Activated naive CD4-positive, alpha-beta T cell treated with anti-CD3 and anti-CD28 coated beads, Interleukin-2, amount 10 ng/mL, durations not matched to agents 7 days and 5 days (primary cell): ENCODE data around the gene TTLL5.

Experiments
- CTCF ChIA-PET: fragments of 350-600 bp; sonication (Branson Sonifier 250); formaldehyde crosslinking; loops from one replicate; lab custom pipeline; 2021; ENCODE audit warnings: antibody characterized with exemption; lab: Charles Lee
- DNase-seq: peaks from one replicate; pipeline ENCODE4 v3.0.0-alpha.2; 2020
- H3K27ac Mint-ChIP-seq: one replicate; pipeline ENCODE4 v1.8.0; 2021; ENCODE audit warnings: mild to moderate bottlenecking, moderate library complexity, mixed read lengths
- H3K27me3 Mint-ChIP-seq: one replicate; pipeline ENCODE4 v1.8.0; 2021; ENCODE audit warnings: mild to moderate bottlenecking, mixed read lengths
- H3K36me3 Mint-ChIP-seq: one replicate; pipeline ENCODE4 v1.8.0; 2021; ENCODE audit warnings: mixed read lengths
- H3K4me1 Mint-ChIP-seq: one replicate; pipeline ENCODE4 v1.8.0; 2021; ENCODE audit warnings: mixed read lengths
- H3K4me3 Mint-ChIP-seq: one replicate; pipeline ENCODE4 v1.8.0; 2021; ENCODE audit warnings: mild to moderate bottlenecking, moderate library complexity, mixed read lengths
- H3K9me3 Mint-ChIP-seq: one replicate; pipeline ENCODE4 v1.8.0; 2021; ENCODE audit warnings: mixed read lengths

TTLL5 gene

GRCh38 chr14:75941030-75941429 lies 280.0 kb downstream of the TTLL5 start:
- Mint-ChIP-seq H3K4me1 (no peaks in the 10 kb centered on the region), H3K9me3 (no peaks in the 10 kb centered on the region), H3K27me3 (no peaks in the 10 kb centered on the region), H3K4me3 (no peak overlapping the region), H3K27ac (no peak overlapping the region), H3K36me3 (no peaks in the 10 kb centered on the region)
- CTCF ChIA-PET: no interaction called here
- no peak for DNase-seq

GRCh38 chr14:75944607-75945241 lies 283.7 kb downstream of the TTLL5 start:
- H3K4me1 Mint-ChIP-seq: no peaks in the 10 kb centered on the region
- no peak overlapping the region for H3K4me3 Mint-ChIP-seq
- H3K27ac Mint-ChIP-seq: no peak overlapping the region
- no peaks in the 10 kb centered on the region for H3K36me3 Mint-ChIP-seq
- DNase-seq: no peak
- CTCF ChIA-PET: no interaction called here
- H3K9me3 Mint-ChIP-seq: no peaks in the 10 kb centered on the region
- H3K27me3 Mint-ChIP-seq: no peaks in the 10 kb centered on the region

- Mint-ChIP-seq H3K9me3 (no peaks in the 10 kb centered on the region), H3K27ac (no peak overlapping the region), H3K4me1 (no peaks in the 10 kb centered on the region), H3K4me3 (no peak overlapping the region), H3K36me3 (no peaks in the 10 kb centered on the region), H3K27me3 (no peaks in the 10 kb centered on the region)
- DNase-seq: no peak
- CTCF ChIA-PET: no interaction called here
These were observed 285.7 kb downstream of the TTLL5 start for GRCh38 chr14:75946785-75947184.

- CTCF ChIA-PET: no interaction called here
- H3K9me3 Mint-ChIP-seq: no peaks in the 10 kb centered on the region
- no peak overlapping the region for H3K4me3 Mint-ChIP-seq
- no peaks in the 10 kb centered on the region for H3K4me1 Mint-ChIP-seq
- peaks cover 4% of the 10 kb centered on the region for H3K36me3 Mint-ChIP-seq
- no peak overlapping the region for H3K27ac Mint-ChIP-seq
- no peaks in the 10 kb centered on the region for H3K27me3 Mint-ChIP-seq
- no peak for DNase-seq
These were observed 291.4 kb downstream of the TTLL5 start for GRCh38 chr14:75952489-75952888.

GRCh38 chr14:75959031-75959430 lies 298.0 kb downstream of the TTLL5 start:
- Mint-ChIP-seq H3K36me3 (no peaks in the 10 kb centered on the region), H3K4me3 (no peak overlapping the region), H3K9me3 (no peaks in the 10 kb centered on the region), H3K27ac (no peak overlapping the region), H3K27me3 (no peaks in the 10 kb centered on the region), H3K4me1 (no peaks in the 10 kb centered on the region)
- DNase-seq: no peak
- CTCF ChIA-PET: no interaction called here

GRCh38 chr14:75960231-75960630 lies 299.2 kb downstream of the TTLL5 start:
- Mint-ChIP-seq H3K36me3 (no peaks in the 10 kb centered on the region), H3K27ac (no peak overlapping the region), H3K27me3 (no peaks in the 10 kb centered on the region), H3K4me3 (no peak overlapping the region), H3K9me3 (no peaks in the 10 kb centered on the region), H3K4me1 (no peaks in the 10 kb centered on the region)
- DNase-seq: no peak
- CTCF ChIA-PET: no interaction called here

GRCh38 chr14:75961662-75962061 lies 300.6 kb downstream of the TTLL5 start:
- Mint-ChIP-seq H3K4me1 (no peaks in the 10 kb centered on the region), H3K4me3 (no peak overlapping the region), H3K9me3 (no peaks in the 10 kb centered on the region), H3K36me3 (no peaks in the 10 kb centered on the region), H3K27me3 (no peaks in the 10 kb centered on the region), H3K27ac (no peak overlapping the region)
- DNase-seq: no peak
- CTCF ChIA-PET: interaction anchor here (0.7 to 1.3 kb wide), 2 partner anchors 17 to 1354 kb away, joined by 3 read pairs; no protein-coding TSS in a partner anchor

- Mint-ChIP-seq H3K4me1 (no peaks in the 10 kb centered on the region), H3K36me3 (no peaks in the 10 kb centered on the region), H3K27ac (no peak overlapping the region), H3K4me3 (no peak overlapping the region), H3K27me3 (no peaks in the 10 kb centered on the region), H3K9me3 (no peaks in the 10 kb centered on the region)
- CTCF ChIA-PET: no interaction called here
- no peak for DNase-seq
These were observed 306.8 kb downstream of the TTLL5 start for GRCh38 chr14:75967866-75968265.

- Mint-ChIP-seq H3K4me3 (no peak overlapping the region), H3K9me3 (no peaks in the 10 kb centered on the region), H3K27ac (no peak overlapping the region), H3K4me1 (no peaks in the 10 kb centered on the region), H3K36me3 (no peaks in the 10 kb centered on the region), H3K27me3 (no peaks in the 10 kb centered on the region)
- CTCF ChIA-PET: no interaction called here
- no peak for DNase-seq
These were observed 307.4 kb downstream of the TTLL5 start for GRCh38 chr14:75968456-75968855.

- CTCF ChIA-PET: interaction anchor here (0.8 to 1.5 kb wide), 2 partner anchors 10 to 62 kb away, joined by 3 to 4 read pairs; no protein-coding TSS in a partner anchor
- Mint-ChIP-seq H3K4me1 (no peaks in the 10 kb centered on the region), H3K27ac (no peak overlapping the region), H3K36me3 (no peaks in the 10 kb centered on the region), H3K4me3 (no peak overlapping the region), H3K9me3 (no peaks in the 10 kb centered on the region), H3K27me3 (no peaks in the 10 kb centered on the region)
- DNase-seq: no peak
These were observed 308.1 kb downstream of the TTLL5 start for GRCh38 chr14:75969126-75969525.

GRCh38 chr14:75969891-75970290 lies 308.8 kb downstream of the TTLL5 start:
- Mint-ChIP-seq H3K4me1 (no peaks in the 10 kb centered on the region), H3K36me3 (no peaks in the 10 kb centered on the region), H3K4me3 (no peak overlapping the region), H3K9me3 (no peaks in the 10 kb centered on the region), H3K27ac (no peak overlapping the region), H3K27me3 (no peaks in the 10 kb centered on the region)
- DNase-seq: no peak
- CTCF ChIA-PET: interaction anchor here (0.8 to 1.5 kb wide), 2 partner anchors 10 to 63 kb away, joined by 3 to 4 read pairs; no protein-coding TSS in a partner anchor

- Mint-ChIP-seq H3K36me3 (no peaks in the 10 kb centered on the region), H3K4me1 (no peaks in the 10 kb centered on the region)
- CTCF ChIA-PET: interaction anchor here (0.9 to 1.2 kb wide), 2 partner anchors 64 to 262 kb away, joined by 4 to 5 read pairs; no protein-coding TSS in a partner anchor
These were observed 309.9 kb downstream of the TTLL5 start for GRCh38 chr14:75970989-75971388.

GRCh38 chr14:75971509-75971908 lies 310.5 kb downstream of the TTLL5 start:
- Mint-ChIP-seq H3K4me3 (no peak overlapping the region), H3K27ac (no peak overlapping the region), H3K4me1 (no peaks in the 10 kb centered on the region), H3K27me3 (no peaks in the 10 kb centered on the region), H3K9me3 (no peaks in the 10 kb centered on the region), H3K36me3 (no peaks in the 10 kb centered on the region)
- no peak for DNase-seq
- CTCF ChIA-PET: interaction anchor here (1.2 kb wide), 1 partner anchor 65 kb away, joined by 5 read pairs; no protein-coding TSS in a partner anchor

More at GRCh38 chr14:75970989-75971388, 309.9 kb downstream of the TTLL5 start:
- Mint-ChIP-seq H3K27me3 (no peaks in the 10 kb centered on the region), H3K9me3 (no peaks in the 10 kb centered on the region), H3K27ac (no peak overlapping the region), H3K4me3 (no peak overlapping the region)
- DNase-seq: no peak

GRCh38 chr14:75972801-75973421 lies 311.9 kb downstream of the TTLL5 start:
- no peaks in the 10 kb centered on the region for H3K27me3 Mint-ChIP-seq
- no peaks in the 10 kb centered on the region for H3K36me3 Mint-ChIP-seq
- H3K27ac Mint-ChIP-seq: no peak overlapping the region
- H3K4me1 Mint-ChIP-seq: no peaks in the 10 kb centered on the region
- H3K4me3 Mint-ChIP-seq: no peak overlapping the region
- H3K9me3 Mint-ChIP-seq: no peaks in the 10 kb centered on the region
- CTCF ChIA-PET: interaction anchor here (0.8 to 1.9 kb wide), 2 partner anchors 262 to 265 kb away, joined by 3 to 5 read pairs; no protein-coding TSS in a partner anchor
- no peak for DNase-seq
